Stimulated activated CD4-positive, alpha-beta T cell treated with anti-CD3 and anti-CD28 coated beads, Interleukin-4, amount 100 ng/mL, for 1 hour (primary cell): ENCODE data around the gene VEPH1.

ENCODE experiments used
- DNase-seq: peaks from one replicate; pipeline ENCODE4 v3.0.0-alpha.2; 2020

Gene VEPH1

GRCh38 chr3:157297328-157297915 lies 205.8 kb downstream of the VEPH1 start:
- no peak for DNase-seq

- DNase-seq, result no peak
Observed at GRCh38 chr3:157294953-157295352, 208.3 kb downstream of the VEPH1 start.

GRCh38 chr3:157294491-157294890 lies 208.7 kb downstream of the VEPH1 start:
- DNase-seq, result no peak

- DNase-seq, result no peak
Observed at GRCh38 chr3:157290766-157291165, 212.4 kb downstream of the VEPH1 start.

- no peak for DNase-seq
Observed at GRCh38 chr3:157285966-157286365, 217.2 kb downstream of the VEPH1 start.

GRCh38 chr3:157285141-157285540 lies 218.1 kb downstream of the VEPH1 start:
- DNase-seq, result no peak

- DNase-seq, result no peak
Observed at GRCh38 chr3:157284688-157285087, 218.5 kb downstream of the VEPH1 start.

- DNase-seq, result no peak
Observed at GRCh38 chr3:157282261-157283191, 220.7 kb downstream of the VEPH1 start.

GRCh38 chr3:157280786-157281185 lies 222.4 kb downstream of the VEPH1 start:
- no peak for DNase-seq

- no peak for DNase-seq
Observed at GRCh38 chr3:157280354-157280753, 222.9 kb downstream of the VEPH1 start.

- DNase-seq, result no peak
Observed at GRCh38 chr3:157279237-157279636, 224.0 kb downstream of the VEPH1 start.

GRCh38 chr3:157276801-157277200 lies 226.4 kb downstream of the VEPH1 start:
- DNase-seq, result no peak

- DNase-seq, result no peak
Observed at GRCh38 chr3:157275832-157276231, 227.4 kb downstream of the VEPH1 start.

GRCh38 chr3:157274644-157275137 lies 228.5 kb downstream of the VEPH1 start:
- DNase-seq, result no peak

GRCh38 chr3:157271283-157271882 lies 231.8 kb downstream of the VEPH1 start:
- no peak for DNase-seq

GRCh38 chr3:157268026-157268425 lies 235.2 kb downstream of the VEPH1 start:
- no peak for DNase-seq

GRCh38 chr3:157265931-157266330 lies 237.3 kb downstream of the VEPH1 start:
- DNase-seq, result no peak

GRCh38 chr3:157263027-157263426 lies 240.2 kb downstream of the VEPH1 start:
- no peak for DNase-seq

- no peak for DNase-seq
Observed at GRCh38 chr3:157261000-157261399, 242.2 kb downstream of the VEPH1 start.

GRCh38 chr3:157259825-157260224 lies 243.4 kb downstream of the VEPH1 start:
- no peak for DNase-seq

- DNase-seq, result no peak
Observed at GRCh38 chr3:157257101-157257500, 246.1 kb downstream of the VEPH1 start.

- DNase-seq, result no peak
Observed at GRCh38 chr3:157255797-157256196, 247.4 kb downstream of the VEPH1 start.

- no peak for DNase-seq
Observed at GRCh38 chr3:157251685-157252084, 251.5 kb downstream of the VEPH1 start.

GRCh38 chr3:157249606-157250005 lies 253.6 kb downstream of the VEPH1 start:
- DNase-seq, result no peak
